ENCODE results near the gene CCSER2.
A peak's percentile ranks its signal among the peaks of the same experiment; 100 is the strongest.
"Not testable (repeated sequence)": the region's sequence is repeated elsewhere in the genome, so short reads cannot be mapped to it uniquely, and the experiment has no call there.

CCSER2 gene, protein sequence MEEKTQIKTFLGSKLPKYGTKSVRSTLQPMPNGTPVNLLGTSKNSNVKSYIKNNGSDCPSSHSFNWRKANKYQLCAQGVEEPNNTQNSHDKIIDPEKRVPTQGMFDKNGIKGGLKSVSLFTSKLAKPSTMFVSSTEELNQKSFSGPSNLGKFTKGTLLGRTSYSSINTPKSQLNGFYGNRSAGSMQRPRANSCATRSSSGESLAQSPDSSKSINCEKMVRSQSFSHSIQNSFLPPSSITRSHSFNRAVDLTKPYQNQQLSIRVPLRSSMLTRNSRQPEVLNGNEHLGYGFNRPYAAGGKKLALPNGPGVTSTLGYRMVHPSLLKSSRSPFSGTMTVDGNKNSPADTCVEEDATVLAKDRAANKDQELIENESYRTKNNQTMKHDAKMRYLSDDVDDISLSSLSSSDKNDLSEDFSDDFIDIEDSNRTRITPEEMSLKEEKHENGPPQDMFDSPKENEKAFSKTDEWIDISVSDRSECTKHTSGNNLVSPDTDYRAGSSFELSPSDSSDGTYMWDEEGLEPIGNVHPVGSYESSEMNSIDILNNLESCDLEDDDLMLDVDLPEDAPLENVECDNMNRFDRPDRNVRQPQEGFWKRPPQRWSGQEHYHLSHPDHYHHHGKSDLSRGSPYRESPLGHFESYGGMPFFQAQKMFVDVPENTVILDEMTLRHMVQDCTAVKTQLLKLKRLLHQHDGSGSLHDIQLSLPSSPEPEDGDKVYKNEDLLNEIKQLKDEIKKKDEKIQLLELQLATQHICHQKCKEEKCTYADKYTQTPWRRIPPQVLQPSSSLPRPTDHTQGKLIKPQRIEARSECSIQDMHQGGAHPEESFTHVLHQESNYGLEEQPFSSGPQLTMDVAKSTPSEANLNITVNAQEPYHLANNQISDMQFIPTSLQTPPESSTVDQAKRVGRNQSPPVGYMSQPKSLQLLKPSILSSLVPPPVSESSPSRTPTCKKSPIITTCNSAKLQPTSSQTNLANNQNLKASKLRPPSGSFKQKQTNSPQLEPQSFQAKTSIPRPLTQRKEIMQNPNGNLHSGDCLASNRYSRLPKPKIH

DNA sequence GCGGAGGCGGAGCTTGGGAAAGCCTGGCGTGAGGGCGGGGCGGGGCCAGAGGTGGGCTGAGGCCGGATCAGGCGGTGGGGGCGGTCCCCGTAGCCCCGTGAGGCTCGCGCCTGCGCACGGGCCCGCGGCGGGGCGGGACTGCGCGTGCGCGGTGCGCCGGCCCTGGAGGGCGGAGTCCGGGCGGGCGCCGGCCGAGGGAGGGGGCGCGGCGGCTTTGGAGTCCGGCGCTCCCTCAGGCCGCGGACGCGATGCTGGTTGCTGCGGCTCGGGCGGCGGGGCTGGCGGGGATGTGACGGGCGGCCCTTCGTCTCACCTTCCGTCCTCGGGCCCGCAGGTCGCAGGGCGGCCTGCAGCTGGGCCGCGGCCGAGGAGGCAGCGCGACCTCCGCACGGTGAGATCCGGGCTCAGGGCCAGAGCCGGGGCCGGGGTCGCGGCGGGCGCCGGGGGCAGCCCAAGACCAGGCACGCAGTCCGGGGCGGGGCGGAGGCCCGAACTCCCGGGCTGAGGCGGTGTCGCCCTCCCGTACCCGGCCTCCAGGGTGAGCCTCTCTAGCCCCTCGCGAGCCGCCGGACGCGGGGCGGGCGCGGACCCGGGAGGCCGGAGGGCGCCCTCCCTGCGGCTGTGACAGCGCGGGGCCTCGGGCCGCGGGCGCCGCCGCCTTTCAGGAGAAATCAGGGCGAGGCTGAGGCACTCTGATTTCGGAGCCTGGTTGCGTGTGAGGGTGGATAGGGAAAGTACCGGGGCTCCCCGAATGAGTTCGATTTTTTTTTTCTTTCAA is at the start of gene CCSER2:
CCSER2 (plus strand) TSS at position 172 of the 778 bp plus-strand sequence. CDS start 42,464 bp downstream, outside the sequence.
- DNase-seq: peak; percentile 55

DNA sequence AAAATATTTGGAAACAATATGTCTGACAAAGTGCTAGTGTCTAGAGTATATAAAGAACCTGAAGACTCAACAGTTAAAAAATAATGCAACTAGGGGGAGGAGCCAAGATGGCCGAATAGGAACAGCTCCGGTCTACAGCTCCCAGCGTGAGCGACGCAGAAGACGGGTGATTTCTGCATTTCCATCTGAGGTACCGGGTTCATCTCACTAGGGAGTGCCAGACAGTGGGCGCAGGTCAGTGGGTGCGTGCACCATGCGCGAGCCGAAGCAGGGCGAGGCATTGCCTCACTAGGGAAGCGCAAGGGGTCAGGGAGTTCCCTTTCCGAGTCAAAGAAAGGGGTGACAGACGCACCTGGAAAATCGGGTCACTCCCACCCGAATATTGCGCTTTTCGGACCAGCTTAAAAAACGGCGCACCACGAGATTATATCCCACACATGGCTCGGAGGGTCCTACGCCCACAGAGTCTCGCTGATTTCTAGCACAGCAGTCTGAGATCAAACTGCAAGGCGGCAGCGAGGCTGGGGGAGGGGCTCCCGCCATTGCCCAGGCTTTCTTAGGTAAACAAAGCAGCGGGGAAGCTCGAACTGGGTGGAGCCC is 48.4 kb upstream of the CCSER2 start:
- DNase-seq: not testable (repeated sequence)

DNA sequence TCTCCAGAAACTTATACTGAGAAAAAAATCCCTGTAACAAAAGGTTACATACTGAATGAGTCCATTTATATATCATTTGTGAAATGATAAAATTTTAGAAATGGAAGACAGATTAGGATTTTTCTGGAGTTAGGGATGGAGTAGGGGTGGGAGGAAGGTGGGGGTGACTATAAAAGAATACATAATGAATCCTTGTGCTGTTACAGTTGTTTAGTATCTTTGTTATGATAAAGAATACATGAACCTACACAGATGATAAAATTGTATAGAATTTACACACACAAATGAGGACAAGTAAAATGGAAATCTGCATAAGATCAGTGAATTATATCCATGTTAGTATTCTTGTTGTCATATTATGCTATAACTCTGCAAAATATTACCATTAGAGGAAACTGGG is 41.7 kb upstream of the CCSER2 start:
- no peak for DNase-seq

DNA sequence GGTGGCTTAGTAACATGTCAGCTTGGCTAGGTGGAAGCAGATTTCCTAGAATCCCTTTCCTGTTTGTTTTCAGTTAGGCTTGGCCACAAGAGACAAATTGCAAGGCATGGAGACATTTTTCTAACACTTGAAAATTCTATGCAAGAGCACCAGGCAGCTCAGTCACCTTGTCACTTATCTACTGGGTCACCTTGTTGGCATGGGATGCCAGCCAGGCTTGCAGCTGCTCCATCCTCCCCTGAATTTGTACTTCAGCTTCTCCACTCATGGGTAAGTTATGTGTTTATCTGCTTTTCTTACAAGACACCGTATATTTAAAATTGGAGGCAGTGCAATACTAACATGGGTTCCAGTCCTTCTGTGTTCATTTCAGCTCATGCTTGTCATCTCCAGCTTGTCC is 40.2 kb upstream of the CCSER2 start:
- DNase-seq: no peak

DNA sequence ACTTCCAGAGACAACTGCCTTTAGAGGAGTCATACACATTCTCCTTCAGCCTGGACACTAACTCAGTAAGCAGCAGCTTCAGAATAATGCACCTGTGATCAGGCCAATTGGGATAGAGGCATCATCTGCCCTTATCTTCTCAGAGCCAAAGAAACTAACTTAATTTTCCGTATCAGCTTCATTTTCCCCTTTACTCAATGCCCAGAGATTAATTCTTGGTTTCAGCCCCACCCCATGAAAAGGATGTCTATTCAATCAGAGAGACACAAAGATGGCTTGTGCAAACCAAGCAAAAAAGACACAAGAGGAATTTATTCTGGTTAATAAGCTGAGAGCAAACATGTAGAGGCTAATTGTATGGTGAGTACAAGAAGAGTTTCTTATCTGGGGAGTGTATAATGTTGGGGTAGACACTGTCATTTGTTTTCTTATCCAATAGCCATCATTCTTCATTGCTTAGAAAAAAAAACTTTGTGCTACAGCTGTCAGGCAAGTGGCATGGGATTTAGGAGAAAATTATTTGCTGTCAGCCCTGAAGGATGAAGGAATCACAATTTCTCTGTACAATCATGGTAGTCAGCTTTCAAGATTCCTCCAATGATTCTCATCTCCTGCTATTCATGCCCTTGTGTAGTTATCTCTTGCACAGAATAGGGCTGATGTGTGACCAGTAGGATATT is 38.7 kb upstream of the CCSER2 start:
- DNase-seq: no peak

DNA sequence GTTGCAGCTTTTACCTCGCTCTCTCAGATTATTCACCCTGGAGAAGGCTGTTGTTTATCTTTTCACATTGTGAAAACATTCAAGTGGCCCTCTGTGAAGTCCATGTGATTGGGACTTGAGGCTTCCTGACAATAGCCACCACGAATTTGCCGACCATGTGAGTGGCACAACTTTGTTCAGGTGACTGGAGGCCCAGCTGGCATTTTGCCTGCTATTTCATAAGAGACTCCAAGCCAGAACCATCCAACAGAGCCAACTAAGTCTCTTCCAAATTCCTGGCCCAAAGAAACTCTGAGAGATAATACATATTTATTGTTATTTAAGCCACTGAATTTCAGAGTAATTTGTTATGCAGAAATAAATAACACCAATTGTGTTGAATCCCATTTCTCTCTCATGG is 38.2 kb upstream of the CCSER2 start:
- no peak for DNase-seq

DNA sequence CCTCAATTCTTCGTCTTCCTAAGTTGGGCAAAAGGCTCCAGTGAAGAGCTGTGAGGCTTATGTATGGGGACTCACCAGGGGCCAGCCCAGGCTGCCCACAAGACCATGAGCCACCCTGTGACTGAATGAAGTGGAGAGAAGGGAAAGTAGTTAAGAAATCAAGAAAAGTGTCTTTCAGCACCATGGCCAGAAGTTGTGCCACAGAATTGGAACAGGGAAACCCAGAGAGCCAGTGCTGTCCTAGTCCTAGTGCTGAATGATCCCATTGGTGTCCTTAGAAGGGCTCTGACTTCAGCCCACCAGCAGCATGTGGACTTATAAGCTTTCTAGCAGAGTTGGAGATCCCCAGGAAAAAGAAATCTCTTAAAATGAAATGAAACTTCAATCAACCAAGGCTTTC is 37.0 kb upstream of the CCSER2 start:
- no peak for DNase-seq

DNA sequence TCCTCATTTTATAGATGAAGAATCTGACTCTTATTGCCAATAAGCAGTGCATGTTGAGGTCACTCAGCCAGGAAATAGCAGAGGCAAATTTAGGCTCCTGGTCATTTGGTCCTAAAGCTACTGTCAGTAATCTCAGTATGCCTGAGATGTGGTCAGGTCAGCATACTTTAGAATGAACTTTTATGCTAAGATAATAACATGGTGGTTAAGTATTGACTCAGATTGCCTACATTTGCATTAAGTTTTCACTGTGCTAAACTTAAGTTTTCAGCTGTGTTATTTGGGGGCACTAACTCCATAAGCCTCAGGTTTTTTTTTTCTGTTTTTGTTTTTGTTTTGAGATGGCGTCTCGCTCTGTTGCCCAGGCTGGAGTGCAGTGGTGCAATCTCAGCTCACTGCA is 35.9 kb upstream of the CCSER2 start:
- no peak for DNase-seq

DNA sequence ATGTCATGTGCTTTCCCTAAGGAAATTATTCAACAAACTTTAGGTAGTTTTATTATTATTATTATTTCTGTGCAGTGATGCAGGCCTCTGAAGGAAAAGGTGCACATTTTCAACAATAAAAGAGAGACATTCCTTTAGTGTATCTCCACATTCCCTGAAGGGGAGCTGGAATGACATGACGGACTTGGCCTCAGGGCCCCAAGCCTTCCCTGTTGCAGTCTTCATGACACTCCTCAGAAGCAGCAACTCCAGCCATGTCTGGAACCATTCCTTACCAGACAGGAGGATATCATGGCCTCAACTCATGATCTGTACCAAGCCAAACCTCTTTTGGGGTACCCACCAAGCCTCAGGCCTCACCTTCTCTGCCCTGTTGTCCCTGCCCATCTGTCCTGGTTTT is 35.2 kb upstream of the CCSER2 start:
- no peak for DNase-seq

DNA sequence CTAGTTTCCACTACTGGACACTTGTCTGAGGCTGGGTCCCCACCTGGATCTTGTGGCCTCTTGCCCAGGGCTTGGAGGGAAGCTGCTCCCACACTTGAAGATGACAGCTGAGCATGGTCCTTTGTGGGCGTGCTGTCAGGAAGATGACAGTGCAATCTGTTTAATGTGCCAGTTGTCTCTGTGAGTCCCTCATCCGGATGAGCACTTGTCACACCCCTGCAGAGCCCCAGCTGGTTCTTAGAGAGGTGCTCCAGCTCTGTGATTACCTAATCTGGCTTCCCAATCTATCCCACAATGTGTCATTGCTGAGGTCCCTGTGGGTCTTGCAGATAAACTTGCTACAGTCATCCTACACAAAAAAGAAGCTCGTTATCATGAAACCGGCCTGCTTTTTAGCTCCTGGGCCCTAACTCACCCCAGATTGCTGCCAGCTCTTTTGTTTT is 34.8 kb upstream of the CCSER2 start:
- DNase-seq: peak; percentile 82

DNA sequence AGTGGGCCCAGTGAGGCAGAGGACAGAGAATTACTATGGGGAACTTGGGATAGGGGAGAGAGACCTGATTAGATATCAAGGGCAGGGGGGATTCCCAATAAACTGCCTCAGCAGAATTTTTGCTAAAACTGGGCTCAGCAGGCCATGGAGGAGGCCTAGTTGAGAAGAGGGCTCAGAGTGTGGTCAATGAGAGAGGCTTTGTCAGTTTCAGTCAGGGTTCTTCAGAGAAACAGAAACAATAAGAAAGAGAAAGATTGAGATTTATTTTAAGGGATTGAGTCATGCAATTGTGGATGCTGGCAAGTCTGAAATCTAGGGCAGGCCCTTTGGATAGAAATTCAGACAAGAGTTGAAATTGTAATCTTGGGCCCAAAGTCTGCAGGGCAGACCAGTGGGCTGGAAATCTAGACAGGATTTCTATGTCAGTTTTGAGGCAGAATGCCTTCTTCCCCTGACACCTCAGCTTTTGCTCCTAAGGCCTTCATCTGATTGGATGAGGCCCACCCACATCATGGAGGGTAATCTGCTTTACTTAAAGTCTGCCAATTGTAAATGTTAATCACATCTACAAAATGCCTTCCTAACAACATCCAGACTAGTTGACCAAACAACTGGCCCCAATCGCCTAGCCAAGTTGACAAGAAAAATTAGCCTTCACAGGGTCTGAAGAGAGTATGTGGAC is 33.5 kb upstream of the CCSER2 start:
- no peak for DNase-seq

DNA sequence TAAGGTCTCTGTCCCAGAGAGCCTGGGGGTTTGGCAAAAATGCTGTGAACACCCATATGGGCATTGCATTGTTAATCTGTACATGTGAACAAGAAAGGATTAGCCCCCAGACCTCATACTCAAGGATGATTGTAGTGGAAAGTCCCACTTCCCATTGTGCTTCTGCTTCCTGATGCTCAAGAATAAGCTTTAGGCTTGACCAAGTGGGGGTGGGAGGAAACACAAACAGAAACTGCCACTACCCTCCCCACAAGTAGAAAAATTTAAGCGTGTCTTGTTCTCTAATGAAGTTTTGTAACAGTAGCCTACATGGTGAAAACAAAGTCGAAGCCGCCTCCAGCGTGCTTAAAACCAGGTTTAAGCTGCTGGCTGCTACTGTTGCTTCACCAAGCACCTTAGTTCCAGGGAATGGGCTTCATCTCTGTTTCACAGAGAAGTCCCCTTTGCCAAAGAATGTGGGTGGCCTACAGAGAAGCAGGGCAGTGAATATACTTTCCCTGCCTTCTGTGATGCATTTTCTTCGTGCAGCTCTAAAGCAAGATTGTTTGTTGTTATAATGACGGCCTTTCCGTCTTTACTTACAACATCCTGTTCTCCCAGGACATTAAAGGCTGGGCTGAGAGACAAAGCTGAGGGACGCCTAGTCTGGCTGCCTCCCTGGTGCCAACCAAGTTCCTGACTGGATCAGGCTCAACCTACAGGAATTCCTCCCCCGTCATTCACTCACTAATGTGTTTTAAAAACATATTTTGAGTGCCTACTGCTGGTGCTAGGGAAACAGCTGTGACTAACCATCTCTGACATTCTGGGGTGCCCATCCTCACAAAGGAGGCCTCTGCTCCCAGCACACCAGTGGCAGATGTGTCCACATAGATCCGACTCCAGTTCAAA is 32.1 kb upstream of the CCSER2 start:
- no peak for DNase-seq

DNA sequence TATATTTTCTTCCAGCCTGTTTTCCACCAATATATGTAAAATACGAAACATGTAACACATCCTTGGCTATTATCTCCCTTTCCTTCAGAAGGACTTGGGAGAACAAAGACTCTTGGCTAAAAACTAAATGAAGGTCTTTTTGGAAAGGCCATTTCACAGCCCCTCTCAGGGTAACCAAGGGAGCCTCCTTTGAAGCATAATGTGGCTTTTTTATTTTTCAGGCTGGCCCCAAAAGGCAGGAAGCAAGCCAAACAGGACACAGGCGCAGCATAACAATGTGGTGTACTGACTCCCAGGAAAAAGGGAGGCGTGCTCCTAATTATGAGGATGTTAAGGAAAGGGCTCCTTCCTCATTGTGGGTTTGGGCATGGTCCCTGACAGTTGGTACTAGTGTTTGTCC is 30.3 kb upstream of the CCSER2 start:
- no peak for DNase-seq

DNA sequence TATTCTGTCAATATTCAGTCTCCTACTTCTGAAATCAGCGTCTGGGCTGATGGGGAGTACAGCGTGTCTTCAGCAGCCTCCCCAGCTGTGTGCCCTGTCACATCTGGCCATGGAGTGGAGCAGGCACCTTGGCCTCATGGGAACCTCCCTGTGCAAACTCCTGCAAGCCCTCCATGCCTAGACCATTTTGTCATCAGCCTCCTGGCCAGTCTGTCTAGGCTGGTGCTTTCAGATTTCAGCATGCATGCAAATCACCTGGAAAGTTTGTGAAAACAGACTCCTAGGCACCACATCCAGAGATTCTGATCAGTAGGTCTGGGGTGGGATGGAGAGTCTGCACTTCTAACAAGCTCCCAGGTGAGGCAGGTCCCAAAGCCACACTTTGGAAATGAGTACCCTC is 26.2 kb upstream of the CCSER2 start:
- no peak for DNase-seq

DNA sequence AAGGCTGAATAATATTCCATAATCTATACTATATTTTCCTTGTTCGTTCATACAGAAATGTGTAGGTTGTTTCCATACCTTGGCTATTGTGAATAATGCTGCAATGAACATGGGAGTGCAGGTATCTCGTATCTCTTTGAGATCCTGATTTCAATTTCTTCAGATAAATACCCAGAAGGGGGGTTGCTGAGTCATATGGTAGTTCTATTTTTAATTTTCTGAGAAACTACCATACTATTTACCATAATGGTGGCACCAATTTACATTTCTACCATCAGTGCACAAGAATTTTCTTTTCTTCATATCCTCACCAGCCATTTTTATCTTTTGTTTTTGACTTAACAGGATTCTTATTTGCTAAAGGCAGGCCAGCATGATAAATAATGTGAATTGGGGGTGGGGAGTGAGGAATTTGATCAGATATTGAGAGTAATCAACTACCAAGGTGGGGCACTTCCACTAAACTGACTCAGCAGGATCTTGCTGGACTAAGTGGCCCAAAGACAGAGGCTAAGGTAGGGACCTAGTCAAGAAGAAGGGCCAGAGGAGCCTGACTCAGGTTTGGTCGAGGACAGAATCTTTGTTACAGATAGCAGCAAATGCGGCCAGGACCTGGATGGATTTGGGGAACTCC is 21.5 kb upstream of the CCSER2 start:
- DNase-seq: no peak

DNA sequence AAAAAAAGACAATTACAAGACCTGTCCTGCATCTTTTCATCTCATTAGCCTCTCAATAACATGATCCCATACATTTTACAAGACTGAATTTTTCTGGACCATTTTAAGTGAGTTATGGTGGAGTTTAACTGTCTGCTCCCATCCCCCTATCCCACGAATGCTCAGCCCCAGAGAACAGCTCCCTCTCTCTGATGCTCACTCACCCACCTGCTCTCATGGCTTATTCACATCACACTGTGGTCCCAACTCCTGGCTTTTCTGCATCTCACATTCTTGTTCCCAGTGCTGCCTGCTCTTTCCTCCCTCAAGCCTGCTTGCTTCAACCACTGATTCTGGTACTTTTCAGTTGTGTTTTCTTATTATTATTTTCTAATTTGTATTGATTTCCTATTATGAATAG is 20.4 kb upstream of the CCSER2 start:
- DNase-seq: no peak

DNA sequence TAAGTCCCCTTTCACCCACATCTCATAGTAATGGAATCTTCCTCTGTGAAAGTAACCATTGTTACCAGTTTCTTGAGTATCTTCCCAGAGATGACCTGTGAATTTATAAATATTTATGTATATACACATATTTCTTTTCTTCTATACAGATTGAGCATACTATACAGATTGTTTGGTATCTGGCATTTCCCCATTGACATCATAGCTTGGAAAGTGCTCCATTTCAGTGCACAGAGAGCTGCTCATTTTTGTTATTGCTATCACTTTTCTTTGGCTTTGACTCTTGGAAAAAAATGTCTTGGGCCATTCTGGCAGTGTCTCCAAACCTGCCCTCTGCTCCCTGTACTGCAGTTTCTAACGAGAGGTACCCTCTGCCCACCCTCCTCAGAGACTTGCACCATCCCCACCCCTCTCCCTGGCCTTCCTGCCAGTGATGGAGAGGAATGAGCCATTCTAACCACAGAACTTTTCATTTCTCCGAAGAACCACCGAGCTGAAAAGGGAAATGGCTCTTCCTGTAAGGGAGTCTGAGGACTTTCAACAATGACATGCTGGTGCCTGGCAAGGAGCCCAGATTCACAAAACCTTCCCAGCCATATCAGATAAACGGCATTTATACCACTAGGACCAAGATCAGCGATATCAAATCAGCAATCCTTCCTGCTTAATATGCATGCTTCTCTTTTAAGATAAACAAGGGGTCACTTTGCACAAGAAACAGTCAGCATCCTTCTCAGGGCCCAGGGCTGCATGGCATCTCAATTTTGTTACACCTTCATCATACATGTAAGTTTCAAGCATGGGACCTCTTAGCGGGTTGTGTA is 19.7 kb upstream of the CCSER2 start:
- peak; percentile 95 for DNase-seq

DNA sequence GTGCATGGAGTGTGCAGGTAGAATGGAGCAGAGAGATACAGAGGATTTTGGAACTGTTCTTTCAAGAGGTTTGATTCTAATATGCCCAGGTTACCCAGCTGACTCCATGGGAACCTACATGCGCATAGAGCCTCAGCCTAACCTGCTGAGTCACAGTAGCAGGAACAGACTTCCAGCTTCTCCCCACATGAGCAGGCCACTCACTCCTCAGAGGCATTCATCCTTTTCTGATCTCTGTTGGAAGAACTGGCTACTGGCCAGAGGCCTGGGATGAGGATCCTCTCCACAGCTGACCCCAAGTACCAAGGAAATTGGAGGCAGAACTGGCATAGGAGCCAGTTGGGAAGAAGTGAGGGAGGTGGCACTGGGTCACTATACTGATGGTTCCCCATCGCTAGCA is 17.9 kb upstream of the CCSER2 start:
- no peak for DNase-seq

DNA sequence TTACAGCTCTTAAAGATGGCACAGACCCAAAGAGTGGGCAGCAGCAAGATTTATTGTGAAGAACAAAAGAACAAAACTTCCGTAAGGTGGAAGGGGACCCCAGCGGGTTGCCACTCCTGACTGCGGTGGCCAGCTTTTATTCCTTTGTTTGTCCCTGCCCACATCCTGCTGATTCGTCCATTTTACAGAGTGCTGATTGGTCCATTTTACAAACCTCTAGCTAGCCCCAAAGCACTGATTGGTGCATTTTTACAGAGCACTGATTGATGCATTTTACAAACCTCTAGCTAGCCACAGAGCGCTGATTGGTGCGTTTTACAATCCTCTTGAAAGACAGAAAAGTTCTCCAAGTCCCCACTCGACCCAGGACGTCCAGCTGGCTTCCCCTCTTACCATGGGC is 16.8 kb upstream of the CCSER2 start:
- DNase-seq: no peak

All from GF-D8 (cell line).